Keratinocyte (primary cell): Measurements from ENCODE around the gene DAPK2. TPM values are rescaled to one million over a fixed set of nuclear protein-coding genes. Genes with fewer than 3 reads are reported as not detected.

Experiments used
- DNase-seq: peaks from one replicate; pipeline ENCODE4 v3.0.0-alpha.2; 2011; ENCODE audit warnings: low read depth, missing footprints, low spot score
- FAIRE-seq: peaks from 2 replicates; lab custom pipeline; 2011; peaks lifted over from hg19 to GRCh38; lab: Jason Lieb, UNC
- H2AFZ ChIP-seq: 2 replicates; pipeline ENCODE4 v1.6.0; 2012; ENCODE audit warnings: low read length, control low read depth, inconsistent platforms; ENCODE audit not compliant: control insufficient read depth
- H3K27ac ChIP-seq: 2 replicates; pipeline ENCODE4 v1.5.1; 2011; ENCODE audit warnings: low read length; ENCODE audit not compliant: control insufficient read depth, insufficient read depth
- H3K27me3 ChIP-seq: 3 replicates; pipeline ENCODE4 v1.6.0; 2011; ENCODE audit warnings: low read length; ENCODE audit not compliant: control insufficient read depth, insufficient read depth; ENCODE audit errors: extremely low read depth
- H3K36me3 ChIP-seq, 2 experiments: 2 replicates in 1 of 2; 3 replicates in 1 of 2; pipeline ENCODE4 v1.5.1; 2011; ENCODE audit warnings: low read length in 2 of 2, mild to moderate bottlenecking in 1 of 2; ENCODE audit not compliant: control insufficient read depth in 2 of 2, insufficient read depth in 2 of 2; ENCODE audit errors: extremely low read depth in 1 of 2
- H3K4me1 ChIP-seq: 3 replicates; pipeline ENCODE4 v1.5.1; 2011; ENCODE audit warnings: low read length; ENCODE audit not compliant: control insufficient read depth, insufficient read depth; ENCODE audit errors: extremely low read depth
- H3K4me2 ChIP-seq: 3 replicates; pipeline ENCODE4 v1.6.0; 2011; ENCODE audit warnings: low read depth, low read length; ENCODE audit not compliant: control insufficient read depth, insufficient read depth; ENCODE audit errors: extremely low read depth
- H3K4me3 ChIP-seq, 3 experiments: fragments of 200-600 bp in 1 of 3; sonication (generic) in 1 of 3; 2 replicates in 2 of 3; 3 replicates in 1 of 3; pipeline ENCODE4 v1.5.1; 2011 to 2016; ENCODE audit warnings: low read length in 3 of 3, mild to moderate bottlenecking in 3 of 3, control low read depth in 2 of 3, inconsistent platforms in 1 of 3, low read depth in 1 of 3, mixed read lengths in 1 of 3, mixed run types in 1 of 3, moderate library complexity in 1 of 3; ENCODE audit not compliant: control insufficient read depth in 2 of 3, insufficient read depth in 2 of 3; ENCODE audit errors: extremely low read depth in 1 of 3
- H3K79me2 ChIP-seq: 2 replicates; pipeline ENCODE4 v1.6.0; 2012; ENCODE audit warnings: low read length; ENCODE audit not compliant: control insufficient read depth, insufficient read depth
- H3K9ac ChIP-seq: 3 replicates; pipeline ENCODE4 v1.6.0; 2011; ENCODE audit warnings: low read length; ENCODE audit not compliant: control insufficient read depth, insufficient read depth; ENCODE audit errors: extremely low read depth
- H3K9me1 ChIP-seq: 3 replicates; pipeline ENCODE4 v1.6.0; 2011; ENCODE audit warnings: low read length; ENCODE audit not compliant: control insufficient read depth, insufficient read depth; ENCODE audit errors: extremely low read depth
- H3K9me3 ChIP-seq: 2 replicates; pipeline ENCODE4 v1.5.1; 2012; ENCODE audit warnings: low read depth, low read length; ENCODE audit not compliant: control insufficient read depth
- H4K20me1 ChIP-seq: 3 replicates; pipeline ENCODE4 v1.6.0; 2011; ENCODE audit warnings: low read length; ENCODE audit not compliant: control insufficient read depth, insufficient read depth; ENCODE audit errors: extremely low read depth
- CTCF ChIP-seq, 3 experiments: IDR thresholded peaks in 1 of 3; conservative IDR thresholded peaks in 1 of 3; optimal IDR thresholded peaks in 1 of 3; 2 replicates in 2 of 3; 3 replicates in 1 of 3; pipeline versions ENCODE3 to v1.5.1; 2011; ENCODE audit warnings: low read length in 3 of 3, mild to moderate bottlenecking in 3 of 3, moderate library complexity in 2 of 3, control low read depth in 1 of 3, inconsistent platforms in 1 of 3; ENCODE audit not compliant: insufficient read depth in 2 of 3; ENCODE audit errors: extremely low read depth in 1 of 3
- EZH2 ChIP-seq: IDR thresholded peaks from one replicate; pipeline ENCODE4 v1.6.1; 2012; ENCODE audit warnings: inconsistent platforms, mild to moderate bottlenecking, low read length, moderate library complexity
- dilution Hi-C: fragments of 300-500 bp; cut with MboI; formaldehyde crosslinking; loops from one replicate; pipeline ENCODE4 v1.7.0; 2020; ENCODE audit warnings: low sequenced_read_pairs; ENCODE audit not compliant: extremely low pct_ligation_motif_present
- polyA plus RNA-seq, 5 experiments: library from polyadenylated mRNA; depleted of rRNA in 3 of 5; stranded (reverse) in 3 of 5; stranded (forward) in 1 of 5; unstranded in 1 of 5; fragments of >200 nt; gene quantifications; 1 replicate in 1 of 5; 2 replicates in 3 of 5; 3 replicates in 1 of 5; pipeline versions ENCODE4 v1.2.1 to v1.2.3, GENCODE V29; 2011 to 2012; ENCODE audit warnings: missing spikeins in 2 of 5, low read depth in 1 of 5, low replicate concordance in 1 of 5

Gene DAPK2
- polyA plus RNA-seq, 1 donor (not counting 4 experiments of a cell fraction or from before 2014, with no cell fraction given): 1.4 TPM

GRCh38 chr15:63998489-63998888 is 47.8 kb downstream of the DAPK2 start:
- Histone ChIP-seq H3K27ac (no peak overlapping the region), H3K27me3 (peaks cover 6% of the 10 kb centered on the region), H3K4me1 (peaks cover 24% of the 10 kb centered on the region), H3K36me3 (no peaks in the 10 kb centered on the region), H3K9ac (no peak overlapping the region), H3K4me2 (peak overlapping the region; percentile 23), H3K9me1 (no peaks in the 10 kb centered on the region), H3K79me2 (no peaks in the 10 kb centered on the region), H3K4me3 (no peak overlapping the region), H2AFZ (no peak overlapping the region), H4K20me1 (no peaks in the 10 kb centered on the region), H3K9me3 (no peaks in the 10 kb centered on the region)
- dilution Hi-C loops: no loop called here
- no peak for DNase-seq
- no peak for TF ChIP-seq CTCF (optimal IDR thresholded peaks at IDR 0.05 in 1 of 3, IDR thresholded peaks at IDR 0.05 in 1 of 3, conservative IDR thresholded peaks at IDR 0.05 in 1 of 3; ENCODE audit: extremely low read depth in 1 of 3, insufficient read depth in 2 of 3, low read length in 3 of 3)
- TF ChIP-seq EZH2: no peak
- FAIRE-seq: no peak

- FAIRE-seq: peak; percentile 74
- dilution Hi-C loops: no loop called here
- no peak overlapping the region for H2AFZ ChIP-seq
Measured at GRCh38 chr15:63997715-63998442, 48.4 kb downstream of the DAPK2 start.

More at GRCh38 chr15:63997715-63998442, 48.4 kb downstream of the DAPK2 start:
- Histone ChIP-seq H3K4me1 (peaks cover 24% of the 10 kb centered on the region), H3K9me3 (no peaks in the 10 kb centered on the region), H3K9ac (no peak overlapping the region), H3K9me1 (no peaks in the 10 kb centered on the region), H3K79me2 (no peaks in the 10 kb centered on the region), H3K27me3 (peaks cover 3% of the 10 kb centered on the region), H3K4me3 (no peak overlapping the region), H4K20me1 (no peaks in the 10 kb centered on the region), H3K36me3 (no peaks in the 10 kb centered on the region), H3K27ac (no peak overlapping the region), H3K4me2 (peak overlapping the region; percentile 23)
- no peak for TF ChIP-seq CTCF (optimal IDR thresholded peaks at IDR 0.05 in 1 of 3, IDR thresholded peaks at IDR 0.05 in 1 of 3, conservative IDR thresholded peaks at IDR 0.05 in 1 of 3; ENCODE audit: extremely low read depth in 1 of 3, insufficient read depth in 2 of 3, low read length in 3 of 3)
- TF ChIP-seq EZH2: no peak
- no peak for DNase-seq
